ENCODE measurements around the gene DTX3L.
"Not testable (repeated sequence)": the region's sequence is repeated elsewhere in the genome, so short reads cannot be mapped to it uniquely, and the experiment has no call there.

DTX3L gene

DNA sequence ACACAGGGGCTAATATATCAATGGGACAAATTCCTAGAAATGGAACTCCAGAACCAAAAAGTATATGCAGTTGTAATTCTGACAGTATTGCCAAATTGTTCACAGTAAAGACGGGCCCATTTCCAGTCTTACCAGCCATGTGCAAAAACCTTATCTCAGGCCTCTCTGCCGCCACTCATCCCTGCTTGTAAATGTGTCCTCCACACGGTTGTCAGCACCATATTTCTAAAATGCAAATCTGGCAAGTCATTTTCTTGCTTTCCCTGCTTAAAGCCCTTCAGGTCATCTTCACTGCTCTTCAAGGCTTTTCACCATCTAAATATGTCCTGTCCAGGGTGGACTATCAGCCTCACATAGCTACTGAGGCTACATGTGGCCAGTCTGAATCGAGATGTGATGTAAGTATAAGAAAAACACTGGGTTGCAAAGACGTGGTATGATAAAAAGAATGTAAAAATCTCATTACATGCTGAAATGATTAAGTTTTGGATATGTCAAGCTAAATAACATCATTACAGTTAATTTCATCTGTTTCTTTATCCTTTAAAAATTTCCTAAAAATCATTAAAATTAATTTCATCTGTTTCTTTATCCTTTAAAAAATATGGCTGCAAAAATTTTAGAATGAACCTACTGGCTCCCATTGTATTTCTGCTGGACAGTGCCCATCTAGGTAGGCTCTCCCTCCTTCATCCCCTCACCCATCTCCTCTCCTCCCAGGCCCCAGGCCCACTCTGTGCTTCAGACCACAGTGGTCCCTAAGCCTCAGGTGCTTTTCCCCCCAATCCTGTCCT is 1.0 kb upstream of the DTX3L start:
- DNase-seq = no peak

DNA sequence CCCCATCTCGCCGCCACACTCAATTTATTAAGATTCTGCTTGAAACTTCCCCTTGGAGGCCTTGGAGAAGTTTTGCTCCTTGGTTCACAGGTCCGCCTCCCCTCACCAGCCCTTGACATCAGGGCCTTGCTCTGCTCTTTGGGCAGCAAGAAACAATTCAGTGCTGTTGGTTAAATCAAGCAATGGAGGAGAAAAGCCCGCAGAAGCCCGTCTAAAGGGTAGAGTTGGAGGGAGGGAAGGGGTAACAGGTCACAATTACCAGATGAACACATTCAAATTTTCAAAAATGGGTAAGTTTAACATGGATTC is 467 bp upstream of the DTX3L start:
- no peak for DNase-seq

DNA sequence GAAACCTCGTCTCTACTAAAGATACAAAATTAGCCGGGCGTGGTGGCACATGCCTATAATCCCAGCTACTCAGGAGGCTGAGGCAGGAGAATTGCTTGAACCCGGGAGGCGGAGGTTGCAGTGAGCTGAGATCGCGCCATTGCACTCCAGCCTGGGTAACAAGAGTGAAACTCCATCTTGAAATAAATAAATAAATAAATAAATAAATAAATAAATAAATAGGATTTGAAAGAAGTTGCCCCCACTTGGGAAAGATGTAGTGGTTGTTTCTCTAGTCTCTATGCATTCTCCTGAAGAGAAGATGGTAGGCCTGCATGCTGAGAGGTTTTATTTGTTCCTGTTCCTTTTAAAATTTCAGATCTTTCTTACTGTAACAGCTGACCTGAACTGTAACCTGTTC is 4.0 kb downstream of the DTX3L start:
- not testable (repeated sequence) for DNase-seq

DNA sequence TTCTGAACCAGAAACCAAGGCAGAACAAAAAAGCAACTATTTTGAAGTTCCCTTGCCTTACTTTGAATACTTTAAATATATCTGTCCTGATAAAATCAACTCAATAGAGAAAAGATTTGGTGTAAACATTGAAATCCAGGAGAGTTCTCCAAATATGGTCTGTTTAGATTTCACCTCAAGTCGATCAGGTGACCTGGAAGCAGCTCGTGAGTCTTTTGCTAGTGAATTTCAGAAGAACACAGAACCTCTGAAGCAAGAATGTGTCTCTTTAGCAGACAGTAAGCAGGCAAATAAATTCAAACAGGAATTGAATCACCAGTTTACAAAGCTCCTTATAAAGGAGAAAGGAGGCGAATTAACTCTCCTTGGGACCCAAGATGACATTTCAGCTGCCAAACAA is 4.6 kb downstream of the DTX3L start:
- DNase-seq = no peak

DNA sequence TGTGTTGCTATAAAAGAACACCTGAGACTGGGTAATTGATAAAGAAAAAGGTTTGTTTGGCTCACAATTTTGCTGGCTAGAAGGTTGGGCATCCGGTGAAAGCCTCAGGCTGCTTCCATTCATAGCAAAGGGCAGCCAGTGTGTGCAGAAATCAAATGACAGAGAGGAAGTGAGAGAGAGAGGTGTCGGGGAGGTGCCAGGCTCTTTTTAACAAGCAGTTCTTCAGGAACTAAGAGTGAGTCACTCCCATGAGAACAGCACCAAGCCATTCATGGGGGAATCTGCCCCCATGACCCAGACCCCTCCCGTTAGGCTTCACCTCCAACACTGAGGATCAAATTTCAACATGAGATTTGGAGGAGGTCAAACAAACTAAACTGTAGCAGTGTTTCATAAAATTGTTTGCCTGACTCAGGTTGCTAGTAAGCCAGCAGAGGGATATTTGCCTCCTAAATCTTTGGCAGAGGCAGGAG is 8.8 kb downstream of the DTX3L start:
- DNase-seq = peak; percentile 85

DNA sequence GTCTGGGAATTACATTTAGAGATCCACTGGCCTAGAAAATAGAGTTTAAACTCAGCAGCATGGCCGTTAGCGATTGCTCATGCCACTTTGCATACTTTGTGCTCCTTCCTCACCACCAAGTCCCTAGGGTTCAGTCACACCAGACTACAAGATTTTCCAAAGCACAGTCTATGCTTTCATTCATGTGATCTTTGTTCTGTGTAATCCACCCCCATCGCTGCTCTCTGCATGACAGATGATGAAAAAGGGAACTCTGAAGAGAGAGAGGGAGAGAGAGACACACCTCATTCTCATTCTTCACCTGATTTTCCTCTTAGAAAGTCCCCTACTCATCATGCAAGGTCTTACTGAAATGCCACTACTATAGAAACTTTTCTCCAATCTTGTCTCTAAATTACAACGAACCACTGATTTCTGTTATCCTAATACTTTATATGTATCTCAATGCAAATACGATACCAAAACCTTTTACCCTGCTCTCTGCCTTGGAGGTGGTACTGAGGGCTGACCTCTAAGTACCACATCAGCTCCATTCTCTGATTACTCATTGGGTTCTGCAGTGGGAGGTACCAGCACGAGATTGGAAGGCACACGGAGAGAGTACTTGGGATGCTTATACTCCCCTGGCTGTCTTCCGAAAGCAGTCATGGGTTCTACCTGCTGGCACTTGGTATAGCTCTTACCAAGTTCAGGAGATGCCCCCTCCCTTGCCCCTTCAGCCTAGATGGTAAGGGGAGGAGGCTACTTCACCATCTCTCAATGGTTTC is 12.2 kb downstream of the DTX3L start:
- DNase-seq = peak; percentile 25

DNA sequence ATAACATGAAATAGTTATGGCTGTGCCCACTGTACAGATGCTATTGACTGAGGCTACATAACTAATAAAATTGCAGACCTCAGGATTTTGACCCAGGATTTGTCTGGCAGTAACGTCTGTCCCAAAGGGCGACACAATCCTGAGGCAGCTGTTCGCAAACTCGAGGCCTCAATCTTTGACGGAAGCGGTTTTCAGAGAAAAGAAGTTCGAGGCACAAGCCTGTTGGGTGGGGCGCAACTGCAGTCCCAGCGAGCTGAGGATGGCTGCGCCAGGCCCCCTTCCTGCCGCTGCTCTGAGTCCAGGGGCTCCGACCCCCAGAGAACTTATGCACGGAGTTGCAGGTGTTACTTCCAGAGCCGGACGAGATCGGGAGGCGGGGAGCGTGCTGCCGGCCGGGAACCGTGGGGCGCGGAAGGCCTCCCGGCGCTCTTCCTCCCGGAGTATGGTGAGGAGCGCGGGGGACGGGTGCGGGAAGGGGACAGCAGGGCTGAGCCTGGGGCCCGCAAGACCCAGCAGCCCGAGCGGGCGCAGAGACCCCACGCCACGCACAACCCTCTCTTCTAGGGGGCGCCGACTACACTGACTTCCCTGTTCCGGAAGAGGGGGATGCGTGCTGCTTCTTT is 13.4 kb downstream of the DTX3L start, which contains the start of gene PARP15:
Gene PARP15 (plus strand): TSS at position 242 of the 623 bp plus-strand sequence. CDS start 18 bp downstream, at position 260.
- peak; percentile 27 for DNase-seq

DNA sequence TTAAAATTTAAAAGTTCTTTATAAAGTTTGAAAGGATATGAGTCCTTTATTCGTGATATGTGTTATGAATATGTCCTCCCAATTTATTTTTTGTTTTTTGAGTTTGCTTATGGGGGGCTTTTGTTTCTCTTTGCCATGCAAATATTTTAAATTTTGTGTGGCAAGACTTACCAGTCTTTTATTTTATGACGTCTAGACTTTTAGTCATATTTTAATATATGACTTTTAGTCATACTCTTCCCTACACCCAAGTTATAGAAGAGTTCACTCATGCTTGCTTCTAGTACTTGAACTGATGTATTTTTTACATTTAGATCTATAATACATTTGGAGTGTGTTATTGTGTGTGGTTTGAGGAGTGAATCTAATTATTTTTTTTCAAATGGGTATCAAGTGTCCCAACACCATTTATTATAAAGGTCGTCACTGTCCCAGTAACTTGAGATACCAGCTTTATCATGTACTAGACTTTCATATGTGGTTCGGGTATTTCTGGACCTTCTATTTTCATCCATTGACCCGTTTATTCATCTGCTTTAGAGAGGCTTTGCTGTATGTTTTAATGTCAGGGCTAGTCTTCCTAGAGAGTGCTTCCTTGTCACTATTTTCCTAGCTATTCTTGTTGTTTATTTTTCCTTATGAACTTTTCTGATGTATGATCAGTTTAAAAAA is 14.1 kb downstream of the DTX3L start:
- DNase-seq = no peak

DNA sequence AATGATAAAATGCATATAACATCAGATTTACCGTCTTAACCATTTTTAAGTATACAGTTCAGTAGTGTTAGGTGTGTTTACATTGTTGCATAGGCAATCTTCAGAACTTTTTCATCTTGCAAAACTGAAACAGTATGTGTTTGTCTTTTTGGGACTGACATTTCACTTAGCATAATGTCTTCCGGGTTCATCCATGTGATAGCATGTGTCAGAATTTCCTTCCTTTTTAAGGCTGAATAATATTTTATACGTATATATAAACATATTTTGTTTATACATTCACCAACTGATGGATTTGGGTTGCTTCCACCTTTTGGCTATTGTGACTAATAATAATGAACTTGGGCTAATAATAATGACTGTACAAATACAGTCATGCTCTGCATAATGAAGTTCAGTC is 16.3 kb downstream of the DTX3L start:
- no peak for DNase-seq

DNA sequence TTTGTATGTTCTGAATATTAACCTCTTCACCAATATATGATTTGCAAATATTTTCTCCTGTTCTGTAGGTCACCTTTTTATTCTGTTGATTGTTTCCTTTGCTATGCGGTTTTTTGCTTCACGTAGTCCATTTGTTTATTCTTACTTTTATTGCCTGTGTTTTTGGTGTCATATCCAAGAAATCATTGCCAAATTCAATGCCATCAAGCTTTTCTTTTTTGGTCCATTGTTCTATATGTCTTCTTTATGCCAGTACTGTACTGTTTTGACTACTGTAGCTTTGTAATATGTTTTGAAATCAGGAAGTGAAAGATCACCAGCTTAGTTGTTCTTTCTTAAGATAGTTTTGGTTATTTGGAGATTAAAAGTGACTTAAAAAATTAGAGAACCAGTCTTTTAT is 17.5 kb downstream of the DTX3L start:
- no peak for DNase-seq

DNA sequence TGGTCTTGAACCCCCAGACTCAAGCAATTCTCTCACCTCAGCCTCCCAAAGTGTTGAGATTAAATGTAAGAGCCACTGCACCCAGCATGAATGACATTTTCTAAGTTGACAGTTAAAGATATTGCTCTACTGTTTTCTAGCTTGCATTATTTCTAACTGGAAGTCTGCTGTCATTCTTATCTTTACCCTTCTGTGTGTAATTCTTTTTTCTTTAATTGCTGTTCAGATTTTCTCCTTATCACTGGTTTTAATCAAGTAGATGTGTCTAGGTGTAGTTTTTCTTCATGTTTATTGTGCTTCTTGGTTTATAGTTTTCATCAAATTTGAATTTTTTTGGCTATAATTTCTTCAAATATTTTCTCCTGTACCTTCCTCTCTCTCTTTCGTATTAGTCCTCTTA is 18.3 kb downstream of the DTX3L start:
- no peak for DNase-seq

DNA sequence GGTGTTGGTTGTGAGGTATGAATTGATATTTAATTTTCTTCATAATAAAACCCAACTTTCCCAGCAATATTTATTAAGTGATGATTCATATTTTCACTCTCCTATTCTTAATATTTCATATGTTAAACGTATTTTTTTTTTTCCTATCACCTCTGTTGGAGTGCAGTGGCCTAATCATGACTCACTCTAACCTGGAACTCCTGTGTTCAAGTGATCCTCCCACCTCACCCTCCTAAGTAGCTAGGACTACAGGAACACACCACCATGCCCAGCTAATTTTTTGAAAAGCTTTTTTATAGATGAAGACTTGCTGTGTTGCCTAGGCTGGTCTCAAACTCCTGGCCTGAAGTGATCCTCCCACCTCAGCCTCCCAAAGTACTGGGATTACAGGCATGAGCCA is 22.0 kb downstream of the DTX3L start:
- no peak for DNase-seq

DNA sequence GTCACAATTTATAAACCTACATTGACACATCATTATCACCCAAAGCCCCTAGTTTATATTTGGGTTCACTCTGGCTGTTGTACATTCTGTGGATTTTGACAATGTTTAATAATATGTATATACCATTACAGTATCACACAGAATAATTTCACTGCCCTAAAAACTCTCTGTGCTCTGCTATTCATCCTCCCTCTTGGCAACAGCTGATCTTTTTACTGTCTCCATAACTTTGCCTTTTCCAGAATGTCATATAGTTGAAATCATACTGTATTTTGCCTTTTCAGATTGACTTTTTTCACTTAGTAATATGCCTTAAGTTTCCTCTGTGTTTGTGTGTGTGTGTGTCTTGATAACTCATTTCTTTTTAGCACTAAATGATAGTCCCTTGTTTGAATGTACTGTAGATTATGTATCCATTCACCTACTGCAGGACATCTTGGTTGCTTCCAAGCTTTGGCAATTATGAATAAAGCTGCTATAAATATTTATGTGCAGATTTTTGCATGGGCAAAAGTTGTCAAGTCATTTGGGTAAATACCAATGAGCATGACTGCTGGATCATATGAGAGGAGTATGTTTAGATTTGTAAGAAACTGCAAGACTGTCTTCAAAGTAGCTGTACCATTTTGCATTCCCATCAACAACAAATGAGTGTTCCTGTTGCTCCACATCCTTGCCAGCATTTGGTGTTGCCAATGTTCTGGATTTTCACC is 22.8 kb downstream of the DTX3L start:
- DNase-seq = no peak

DNA sequence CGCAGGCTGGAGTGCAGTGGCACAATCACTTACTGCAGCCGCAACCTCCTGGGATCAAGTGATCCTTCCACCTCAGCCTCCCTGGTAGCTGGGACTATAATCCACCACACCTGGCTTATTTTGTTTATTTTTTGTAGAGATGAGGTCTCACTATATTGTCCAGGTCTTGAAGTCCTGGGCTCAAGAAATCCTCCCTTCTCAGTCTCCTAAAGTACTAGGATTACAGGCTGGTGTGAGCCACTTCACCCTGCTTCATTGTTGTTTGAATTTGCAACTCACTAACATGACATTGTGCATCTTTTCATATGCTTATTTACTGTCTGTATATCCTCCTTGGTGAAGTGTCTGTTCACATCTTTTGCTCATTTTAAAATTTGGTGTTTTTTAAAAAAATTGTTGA is 23.4 kb downstream of the DTX3L start:
- no peak for DNase-seq

DNA sequence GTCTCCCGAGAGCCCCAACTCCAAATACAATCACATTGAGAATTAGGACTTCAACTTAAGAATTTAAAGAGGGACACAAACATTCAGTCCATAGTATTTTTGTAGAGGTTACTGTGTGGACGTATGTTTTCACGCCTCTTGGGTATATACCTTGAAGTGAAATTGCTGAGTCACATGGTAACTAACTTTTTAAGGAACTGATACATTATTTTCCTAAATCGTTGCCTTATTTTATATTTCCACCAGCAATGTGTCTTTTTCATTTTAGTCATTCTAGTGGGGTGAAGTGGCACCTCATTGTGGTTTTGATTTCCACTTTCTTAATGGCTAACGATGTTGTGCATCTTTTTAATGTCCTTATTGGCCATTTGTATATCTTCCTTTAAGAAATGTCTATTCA is 25.2 kb downstream of the DTX3L start:
- peak; percentile 47 for DNase-seq

DNA sequence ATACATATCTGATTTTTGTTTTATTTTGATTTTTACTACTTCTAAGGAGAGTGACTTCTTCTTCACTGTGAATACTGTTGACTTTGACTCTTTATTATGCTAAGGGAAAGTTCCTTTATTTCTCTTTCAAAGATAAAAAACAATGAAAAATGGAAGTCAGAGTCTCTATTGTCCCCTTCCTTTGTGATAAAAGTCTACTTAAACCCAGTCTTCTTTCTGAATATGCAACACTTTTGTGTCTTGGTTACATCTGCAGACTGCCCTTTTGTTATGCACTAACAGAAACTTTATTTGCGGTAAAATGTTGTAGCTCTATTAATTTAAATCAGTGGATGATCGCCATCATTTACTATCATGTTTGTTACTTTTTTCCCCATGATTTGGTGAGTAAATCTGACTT is 26.5 kb downstream of the DTX3L start:
- no peak for DNase-seq

DNA sequence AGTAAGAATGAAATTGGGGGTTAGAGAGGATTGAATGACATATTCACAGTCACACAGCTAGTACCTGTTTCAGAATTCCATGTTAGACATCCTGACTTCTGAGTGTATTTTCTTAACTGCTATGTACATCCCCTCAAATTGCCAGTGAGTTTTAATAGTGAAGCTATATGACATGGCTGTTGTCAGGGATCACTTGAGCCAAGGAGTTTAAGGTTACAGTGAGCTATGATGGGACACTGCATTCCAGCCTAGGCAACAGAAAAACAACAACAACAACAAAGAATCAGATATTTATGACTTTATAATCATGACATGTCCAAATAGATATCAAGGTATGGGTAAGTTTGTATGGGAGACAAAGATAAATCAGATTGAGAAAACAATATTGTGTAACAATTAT is 29.9 kb downstream of the DTX3L start:
- DNase-seq = no peak

DNA sequence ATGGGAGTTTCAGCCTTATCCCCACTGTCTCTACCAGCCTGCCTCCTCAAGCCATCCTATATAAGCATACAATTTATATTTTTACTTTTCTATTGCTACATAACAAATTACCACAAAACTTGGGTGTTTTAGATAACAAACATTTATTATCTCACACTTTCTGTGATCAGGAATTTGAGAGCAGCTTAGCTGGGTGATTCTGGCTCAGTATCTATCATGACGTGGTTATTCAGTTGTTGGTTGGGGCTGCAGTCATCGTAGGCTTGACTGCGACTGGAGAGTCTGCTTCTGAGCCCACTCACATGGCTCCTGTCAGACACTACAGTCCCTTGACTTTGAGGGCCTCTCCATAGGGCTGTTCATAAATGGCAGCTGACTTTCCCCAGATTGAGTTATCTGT is 34.0 kb downstream of the DTX3L start:
- no peak for DNase-seq

DNA sequence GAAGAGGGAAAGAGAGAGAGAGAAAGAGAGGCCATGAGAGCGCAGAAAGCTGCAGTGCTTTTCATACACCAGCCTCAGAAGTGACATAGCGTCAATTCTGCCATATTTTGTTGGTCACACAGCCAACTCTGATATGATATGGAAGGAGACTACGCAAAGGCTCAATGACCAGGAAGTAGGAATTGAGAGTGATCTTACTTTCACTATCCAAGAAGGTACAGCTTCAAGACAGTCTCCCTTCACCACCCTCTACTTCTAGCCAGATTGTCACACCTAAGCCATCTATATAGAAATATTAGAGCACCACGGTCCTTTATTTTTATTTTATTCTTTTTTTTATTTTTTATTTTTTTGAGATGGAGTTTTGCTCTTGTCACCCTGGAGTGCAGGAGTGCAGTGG is 34.4 kb downstream of the DTX3L start:
- DNase-seq = no peak

DNA sequence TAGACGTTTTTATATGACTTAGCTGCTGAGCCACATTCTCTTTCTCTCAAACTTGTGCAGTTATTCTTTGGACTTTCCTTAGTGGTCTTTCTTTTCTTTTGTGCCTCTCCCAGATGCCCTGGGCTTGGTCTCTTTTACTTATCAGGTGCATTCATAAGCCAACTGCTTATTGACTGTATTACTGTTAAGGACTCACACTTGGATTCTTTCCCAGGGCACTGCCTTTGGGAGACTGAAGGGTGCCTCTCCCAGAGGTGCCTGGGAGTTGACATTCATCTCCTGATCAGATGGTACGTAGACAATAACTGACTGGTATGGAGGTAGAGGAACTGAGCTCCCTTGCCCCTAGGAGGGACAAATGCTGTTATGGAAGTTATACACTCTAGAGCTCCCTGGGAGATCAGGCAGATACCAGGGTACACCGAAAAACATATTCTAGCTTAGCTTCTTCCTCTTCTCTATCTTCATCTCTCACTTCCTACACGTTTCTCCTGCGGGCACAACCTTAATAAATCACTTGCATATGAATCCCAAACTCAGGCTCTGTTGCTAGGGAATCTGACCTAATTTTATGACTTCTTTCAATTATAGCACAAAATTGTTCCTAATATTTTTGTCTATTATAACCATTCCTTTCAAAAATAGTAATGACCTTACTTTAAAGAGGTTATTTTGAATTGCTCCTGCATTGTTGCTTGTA is 38.0 kb downstream of the DTX3L start:
- DNase-seq = peak; percentile 11

DNA sequence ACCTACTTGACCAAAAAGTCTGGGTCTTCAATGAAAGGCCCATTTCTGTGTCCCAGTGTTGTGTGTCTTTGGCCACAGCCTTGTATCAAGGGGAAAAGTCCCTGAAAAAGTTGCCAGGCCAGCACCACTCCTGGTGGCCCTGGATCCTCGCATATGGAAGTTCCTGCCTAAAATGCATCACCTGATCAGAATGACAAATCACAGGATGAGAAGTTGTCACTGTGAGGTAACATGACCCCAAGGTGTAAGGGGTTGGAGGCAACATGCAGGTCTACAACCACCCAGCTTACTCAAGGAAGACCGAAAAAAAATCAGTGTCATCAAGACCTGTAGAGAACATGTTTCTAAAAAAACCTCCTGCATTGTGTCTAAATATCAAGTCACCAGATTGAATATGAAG is 38.9 kb downstream of the DTX3L start:
- DNase-seq = no peak

DNA sequence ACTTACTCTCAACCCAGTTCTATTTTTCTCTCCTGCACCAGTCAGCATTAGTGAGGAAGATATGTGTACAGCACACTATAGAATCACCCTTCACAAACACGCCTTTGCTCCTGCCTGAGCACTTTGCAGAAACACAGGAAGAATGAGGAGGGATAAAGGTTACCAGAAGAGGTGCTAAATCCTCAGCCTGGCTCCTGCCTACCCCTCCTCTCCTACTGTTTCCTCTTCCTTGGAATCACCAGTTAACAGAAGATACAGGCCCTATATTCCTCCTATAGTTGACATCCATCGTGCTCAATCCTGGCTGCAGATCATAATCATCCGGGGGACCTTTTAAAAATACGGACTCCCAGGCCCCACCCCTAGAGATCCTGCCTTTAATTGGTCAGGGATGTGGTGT is 42.2 kb downstream of the DTX3L start:
- no peak for DNase-seq
